HEK293 (cell line): ENCODE data around the gene ANKRD13A.

Source experiments
- CTCF ChIA-PET: fragments of 350-600 bp; formaldehyde crosslinking; extraction: SDS; loops from one replicate; lab custom pipeline; 2021; ENCODE audit warnings: antibody characterized with exemption; lab: Yijun Ruan, JAX
- POLR2A ChIA-PET: fragments of 300-600 bp; formaldehyde crosslinking; extraction: SDS; loops from one replicate; lab custom pipeline; 2020; ENCODE audit warnings: antibody characterized with exemption, inconsistent platforms; lab: Yijun Ruan, JAX
- H3K27ac ChIP-seq: fragments of 200-500 bp; sonication (Bioruptor generic); 2 replicates; pipeline ENCODE4 v1.5.1; 2014; ENCODE audit warnings: low read depth, low read length, control low read depth, inconsistent platforms; ENCODE audit errors: extremely low read depth
- H3K36me3 ChIP-seq, 2 experiments: fragments of 200-500 bp in 1 of 2; sonication (Bioruptor generic) in 1 of 2; 1 replicate in 1 of 2; 2 replicates in 1 of 2; pipeline ENCODE4 v1.5.1; 2014 to 2017; ENCODE audit warnings: inconsistent platforms in 2 of 2, low read length in 2 of 2; ENCODE audit not compliant: control insufficient read depth in 2 of 2, insufficient read depth in 1 of 2
- H3K4me1 ChIP-seq: fragments of 200-500 bp; sonication (Bioruptor generic); 2 replicates; pipeline ENCODE4 v1.5.1; 2014; ENCODE audit warnings: mild to moderate bottlenecking, low read length, inconsistent platforms; ENCODE audit not compliant: control insufficient read depth, insufficient read depth
- H3K4me3 ChIP-seq: 2 replicates; pipeline ENCODE4 v1.5.1; 2011; ENCODE audit warnings: low read depth, mild to moderate bottlenecking, control low read depth, low read length, moderate library complexity
- H3K9me3 ChIP-seq: fragments of 200-500 bp; sonication (Bioruptor generic); 2 replicates; pipeline ENCODE4 v1.5.1; 2014; ENCODE audit warnings: low read depth, low read length, inconsistent platforms; ENCODE audit not compliant: control insufficient read depth, insufficient read depth
- HIC1 ChIP-seq: fragments of 450-650 bp; formaldehyde crosslinking; IDR thresholded peaks from 2 replicates; pipeline ENCODE4 v1.5.1; 2016; ENCODE audit warnings: missing biosample characterization, missing genetic modification characterization
- INSM2 ChIP-seq: fragments of 450-650 bp; formaldehyde crosslinking; IDR thresholded peaks from 2 replicates; pipeline ENCODE4 v1.5.1; 2016; ENCODE audit warnings: missing biosample characterization, missing genetic modification characterization
- MZF1 ChIP-seq: fragments of 450-650 bp; formaldehyde crosslinking; IDR thresholded peaks from 2 replicates; pipeline ENCODE4 v1.5.1; 2017; ENCODE audit warnings: missing biosample characterization, missing genetic modification characterization, borderline replicate concordance
- SALL2 ChIP-seq: fragments of 450-650 bp; formaldehyde crosslinking; IDR thresholded peaks from 2 replicates; pipeline ENCODE4 v1.5.0; 2017; ENCODE audit warnings: missing biosample characterization, mild to moderate bottlenecking, missing genetic modification characterization, borderline replicate concordance
- SCRT1 ChIP-seq: fragments of 450-650 bp; formaldehyde crosslinking; IDR thresholded peaks from 2 replicates; pipeline ENCODE4 v1.5.1; 2016; ENCODE audit warnings: missing biosample characterization, missing genetic modification characterization, borderline replicate concordance
- SCRT2 ChIP-seq: fragments of 450-650 bp; formaldehyde crosslinking; IDR thresholded peaks from 2 replicates; pipeline ENCODE4 v1.5.1; 2016; ENCODE audit warnings: missing biosample characterization, missing genetic modification characterization
- SP3 ChIP-seq: fragments of 450-650 bp; formaldehyde crosslinking; IDR thresholded peaks from 2 replicates; pipeline ENCODE4 v1.5.1; 2016; ENCODE audit warnings: missing biosample characterization, missing genetic modification characterization
- TCF7L2 ChIP-seq: IDR thresholded peaks from 2 replicates; pipeline ENCODE4 v1.6.1; 2011; ENCODE audit warnings: low read depth, mild to moderate bottlenecking, inconsistent platforms, low read length, moderate library complexity, borderline replicate concordance
- TRIM28 ChIP-seq: IDR thresholded peaks from 2 replicates; pipeline ENCODE4 v1.6.1; 2011; ENCODE audit warnings: low read length, control low read depth, borderline replicate concordance
- ZBTB1 ChIP-seq: fragments of 450-650 bp; formaldehyde crosslinking; IDR thresholded peaks from 2 replicates; pipeline ENCODE4 v1.5.1; 2016; ENCODE audit warnings: missing biosample characterization, missing genetic modification characterization
- ZBTB17 ChIP-seq: fragments of 450-650 bp; formaldehyde crosslinking; IDR thresholded peaks from 2 replicates; pipeline ENCODE4 v1.5.1; 2016; ENCODE audit warnings: missing biosample characterization, missing genetic modification characterization
- ZFHX2 ChIP-seq: fragments of 450-650 bp; formaldehyde crosslinking; conservative IDR thresholded peaks from 2 replicates; pipeline ENCODE4 v1.5.1; 2016; ENCODE audit warnings: missing biosample characterization, missing genetic modification characterization
- ZFP41 ChIP-seq: fragments of 450-650 bp; formaldehyde crosslinking; IDR thresholded peaks from 2 replicates; pipeline ENCODE4 v1.5.1; 2016; ENCODE audit warnings: missing biosample characterization, missing genetic modification characterization, borderline replicate concordance
- ZNF132 ChIP-seq: fragments of 450-650 bp; formaldehyde crosslinking; IDR thresholded peaks from 2 replicates; pipeline ENCODE4 v1.5.1; 2017; ENCODE audit warnings: missing biosample characterization, missing genetic modification characterization, borderline replicate concordance
- ZNF18 ChIP-seq: fragments of 450-650 bp; formaldehyde crosslinking; IDR thresholded peaks from 2 replicates; pipeline ENCODE4 v1.5.1; 2016; ENCODE audit warnings: missing biosample characterization, missing genetic modification characterization
- ZNF2 ChIP-seq: fragments of 450-650 bp; formaldehyde crosslinking; IDR thresholded peaks from 2 replicates; pipeline ENCODE4 v1.5.1; 2016; ENCODE audit warnings: missing biosample characterization, missing genetic modification characterization
- ZNF214 ChIP-seq: fragments of 450-650 bp; formaldehyde crosslinking; IDR thresholded peaks from 2 replicates; pipeline ENCODE4 v1.5.1; 2017; ENCODE audit warnings: missing biosample characterization, mild to moderate bottlenecking, missing genetic modification characterization, borderline replicate concordance
- ZNF239 ChIP-seq: fragments of 450-650 bp; formaldehyde crosslinking; IDR thresholded peaks from 2 replicates; pipeline ENCODE4 v1.5.1; 2016; ENCODE audit warnings: missing biosample characterization, missing genetic modification characterization
- ZNF248 ChIP-seq: fragments of 450-650 bp; formaldehyde crosslinking; IDR thresholded peaks from 2 replicates; pipeline ENCODE4 v1.5.1; 2017; ENCODE audit warnings: missing biosample characterization, missing genetic modification characterization
- ZNF266 ChIP-seq: fragments of 450-650 bp; formaldehyde crosslinking; IDR thresholded peaks from 2 replicates; pipeline ENCODE4 v1.5.1; 2016; ENCODE audit warnings: missing biosample characterization, missing genetic modification characterization, low read depth
- ZNF394 ChIP-seq: fragments of 450-650 bp; formaldehyde crosslinking; IDR thresholded peaks from 2 replicates; pipeline ENCODE4 v1.5.1; 2016; ENCODE audit warnings: missing biosample characterization, missing genetic modification characterization, mild to moderate bottlenecking, moderate library complexity, borderline replicate concordance
- ZNF501 ChIP-seq: fragments of 450-650 bp; formaldehyde crosslinking; IDR thresholded peaks from 2 replicates; pipeline ENCODE4 v1.5.1; 2016; ENCODE audit warnings: missing biosample characterization, missing genetic modification characterization
- ZNF555 ChIP-seq: fragments of 450-650 bp; formaldehyde crosslinking; conservative IDR thresholded peaks from 2 replicates; pipeline ENCODE4 v1.5.1; 2017; ENCODE audit warnings: missing biosample characterization, mild to moderate bottlenecking, missing genetic modification characterization, inconsistent platforms
- ZNF561 ChIP-seq: fragments of 450-650 bp; IDR thresholded peaks from 2 replicates; pipeline ENCODE4 v1.5.1; 2018; ENCODE audit warnings: missing biosample characterization, missing genetic modification characterization, borderline replicate concordance
- ZNF571 ChIP-seq: fragments of 450-650 bp; formaldehyde crosslinking; IDR thresholded peaks from 2 replicates; pipeline ENCODE4 v1.5.0; 2017; ENCODE audit warnings: missing biosample characterization, missing genetic modification characterization
- ZNF785 ChIP-seq: fragments of 450-650 bp; formaldehyde crosslinking; IDR thresholded peaks from 2 replicates; pipeline ENCODE4 v1.5.1; 2016; ENCODE audit warnings: missing biosample characterization, missing genetic modification characterization

ANKRD13A gene

GRCh38 chr12:109952160-109952858 is 46.9 kb upstream of the ANKRD13A start:
- ChIA-PET POLR2A (no interaction called here), CTCF (interaction anchor here (0.6 kb wide), 1 partner anchor 1324 kb away, joined by 7 read pairs; no protein-coding TSS in a partner anchor)
- H3K27ac ChIP-seq, result no peak overlapping the region
- no peaks in the 10 kb centered on the region for H3K4me1 ChIP-seq
- H3K9me3 ChIP-seq, result no peaks in the 10 kb centered on the region
- no peak overlapping the region for H3K4me3 ChIP-seq
- TF ChIP-seq SCRT2 (tag by site-specific recombination) (peak; percentile 87), ZNF571 (tag by site-specific recombination) (no peak), ZNF561 (tag by site-specific recombination) (no peak), SCRT1 (peak; percentile 80), TRIM28 (no peak), ZNF785 (tag by site-specific recombination) (no peak), ZBTB17 (tag by site-specific recombination) (no peak), ZFHX2 (no peak), ZNF266 (tag by site-specific recombination) (no peak)
- H3K36me3 ChIP-seq, result peaks cover 15 to 76% of the 10 kb centered on the region in 2 experiments

GRCh38 chr12:109952873-109953272 is 46.4 kb upstream of the ANKRD13A start:
- ChIA-PET CTCF (no interaction called here), POLR2A (no interaction called here)
- H3K4me1 ChIP-seq, result no peaks in the 10 kb centered on the region
- TF ChIP-seq SP3 (tag by site-specific recombination) (no peak), ZNF248 (tag by site-specific recombination) (no peak), SALL2 (tag by site-specific recombination) (no peak), ZBTB1 (tag by site-specific recombination) (no peak), MZF1 (no peak), INSM2 (tag by site-specific recombination) (no peak), ZFP41 (no peak)
- H3K4me3 ChIP-seq, result no peak overlapping the region
- peaks cover 15 to 70% of the 10 kb centered on the region in 2 experiments for H3K36me3 ChIP-seq
- H3K27ac ChIP-seq, result no peak overlapping the region
- no peaks in the 10 kb centered on the region for H3K9me3 ChIP-seq

GRCh38 chr12:109953656-109954055 is 45.6 kb upstream of the ANKRD13A start:
- no peaks in the 10 kb centered on the region for H3K4me1 ChIP-seq
- POLR2A ChIA-PET, result no interaction called here
- peaks cover 11 to 66% of the 10 kb centered on the region in 2 experiments for H3K36me3 ChIP-seq
- H3K27ac ChIP-seq, result no peak overlapping the region
- H3K4me3 ChIP-seq, result no peak overlapping the region
- CTCF ChIA-PET, result no interaction called here
- H3K9me3 ChIP-seq, result no peaks in the 10 kb centered on the region
- TF ChIP-seq ZNF214 (tag by site-specific recombination) (no peak), ZNF394 (tag by site-specific recombination) (no peak), ZNF501 (tag by site-specific recombination) (no peak), TCF7L2 (no peak), HIC1 (tag by site-specific recombination) (no peak), ZNF2 (no peak), ZNF571 (tag by site-specific recombination) (no peak), ZNF18 (tag by site-specific recombination) (no peak), ZNF239 (tag by site-specific recombination) (no peak), ZNF555 (tag by site-specific recombination) (no peak), ZNF132 (tag by site-specific recombination) (no peak)
